HL-60 (cell line): ENCODE measurements around the gene GRK6.

Experiments
- DNase-seq, 2 experiments: peaks; one replicate each; pipeline ENCODE4 v3.0.0-alpha.2; 2010 to 2020; ENCODE audit warnings: low read depth in 1 of 2, low spot score in 1 of 2
- H3K27ac ChIP-seq: fragments of 250-450 bp; sonication (Bioruptor Pico); replicated peaks from 2 replicates; pipeline ENCODE4 v1.5.1; 2020; ENCODE audit warnings: mild to moderate bottlenecking, moderate library complexity
- H3K27me3 ChIP-seq: fragments of 250-450 bp; sonication (Bioruptor Pico); 2 replicates; pipeline ENCODE4 v1.5.1; 2021; ENCODE audit warnings: mild to moderate bottlenecking, moderate library complexity; ENCODE audit not compliant: insufficient read depth, poor library complexity, severe bottlenecking
- H3K4me3 ChIP-seq: replicated peaks from 2 replicates; pipeline ENCODE4 v1.5.1; 2011; ENCODE audit warnings: mild to moderate bottlenecking, control low read depth, low read length; ENCODE audit not compliant: insufficient read depth
- CTCF ChIP-seq: IDR thresholded peaks from one replicate; pipeline ENCODE4 v1.5.1; 2011; ENCODE audit warnings: low read length, control low read depth, inconsistent platforms; ENCODE audit not compliant: insufficient read depth
- GABPA ChIP-seq: IDR thresholded peaks from 2 replicates; pipeline ENCODE4 v1.6.1; 2012; ENCODE audit warnings: low read depth
- POLR2AphosphoS5 ChIP-seq: IDR thresholded peaks from 2 replicates; pipeline ENCODE4 v1.6.1; 2012; ENCODE audit warnings: low read depth
- REST ChIP-seq: IDR thresholded peaks from 2 replicates; pipeline ENCODE4 v1.6.1; 2012; ENCODE audit warnings: low read depth; ENCODE audit not compliant: insufficient replicate concordance
- SPI1 ChIP-seq: IDR thresholded peaks from 2 replicates; pipeline ENCODE4 v1.6.1; 2012; ENCODE audit warnings: low read depth, mild to moderate bottlenecking, borderline replicate concordance

GRK6 gene

GRCh38 chr5:177469750-177470525, 43.5 kb downstream of the GRK6 start:
- Histone ChIP-seq H3K4me3 (no peak overlapping the region), H3K27me3 (no peaks in the 10 kb centered on the region), H3K27ac (no peak overlapping the region)
- no peak for TF ChIP-seq POLR2AphosphoS5
- no peak for TF ChIP-seq GABPA
- no peak for DNase-seq

- no peaks in the 10 kb centered on the region for H3K27me3 ChIP-seq
- TF ChIP-seq CTCF (no peak), SPI1 (no peak), REST (no peak), GABPA (no peak), POLR2AphosphoS5 (no peak)
- H3K4me3 ChIP-seq, result no peak overlapping the region
- no peak overlapping the region for H3K27ac ChIP-seq
- no peak for DNase-seq
Measured at GRCh38 chr5:177470759-177471536, 44.5 kb downstream of the GRK6 start.

- no peak overlapping the region for H3K4me3 ChIP-seq
- no peak overlapping the region for H3K27ac ChIP-seq
Measured at GRCh38 chr5:177471610-177472356, 45.3 kb downstream of the GRK6 start.

More at GRCh38 chr5:177471610-177472356, 45.3 kb downstream of the GRK6 start:
- TF ChIP-seq POLR2AphosphoS5 (no peak), GABPA (no peak), SPI1 (no peak), REST (no peak), CTCF (no peak)
- no peak for DNase-seq
- no peaks in the 10 kb centered on the region for H3K27me3 ChIP-seq
